Adrenal gland (tissue), 12 donors: ENCODE data around the gene CAPN15. TPM values are rescaled to one million over a fixed set of nuclear protein-coding genes. Genes with fewer than 3 reads are reported as not detected.

Source experiments
- DNase-seq, 7 donors: peaks; one replicate each; pipeline ENCODE4 v3.0.0-alpha.2; 2019 to 2020
- H3K27ac ChIP-seq, 5 donors: fragments of 200-600 bp; sonication (generic) in 4 of 5; 1 replicate in 3 of 5; 2 replicates in 2 of 5; pipeline versions ENCODE4 v1.5.1 to v1.8.0; 2016 to 2020; ENCODE audit warnings: mild to moderate bottlenecking in 1 of 5
- H3K27me3 ChIP-seq: fragments of 200-600 bp; 2 replicates; pipeline ENCODE4 v1.8.0; 2021
- H3K36me3 ChIP-seq, 2 donors: fragments of 200-600 bp; replicated peaks in 1 of 2; 1 replicate in 1 of 2; 2 replicates in 1 of 2; pipeline versions ENCODE4 v1.5.1 to v1.8.0; 2018 to 2022
- H3K4me1 ChIP-seq, 2 donors: fragments of 200-600 bp; replicated peaks in 1 of 2; 1 replicate in 1 of 2; 2 replicates in 1 of 2; pipeline versions ENCODE4 v1.5.1 to v1.8.0; 2018 to 2021
- H3K4me3 ChIP-seq, 4 donors: fragments of 200-600 bp; sonication (generic) in 3 of 4; one replicate each; pipeline ENCODE4 v1.5.1; 2016 to 2018
- H3K9me3 ChIP-seq, 3 donors: fragments of 200-600 bp; sonication (generic) in 1 of 3; replicated peaks in 1 of 3; 1 replicate in 2 of 3; 2 replicates in 1 of 3; pipeline versions ENCODE4 v1.5.1 to v1.8.0; 2016 to 2021
- POLR2A ChIP-seq, 2 donors: fragments of 450-650 bp; IDR thresholded peaks; one replicate each; pipeline ENCODE4 v1.6.1; 2017; ENCODE audit warnings: antibody characterized with exemption in 2 of 2, mild to moderate bottlenecking in 2 of 2, moderate library complexity in 1 of 2
- WGBS, 4 donors: extraction: QIAGEN DNeasy Blood & Tissue Kit in 2 of 4; methylation state at CpG; one replicate each; pipeline versions ENCODE4 v1.1.5 to v1.1.7; 2013 to 2017; 5-methylcytosine and 5-hydroxymethylcytosine counted together
- intact Hi-C, 2 donors: fragments of 100-400 bp; cut with DNase I; formaldehyde crosslinking; loops; one replicate each; pipeline versions ENCODE4 v1.14.1 to v1.15.0; 2022 to 2023
- polyA plus RNA-seq, 3 donors: library from polyadenylated mRNA; stranded (reverse); fragments of 200-250 nt in 2 of 3; fragments of 350-450 nt in 1 of 3; fragmentation: Illumina TruSeq in 1 of 3; extraction: RNeasy Lipid Tissue Mini Kit (QIAGEN cat#74804) in 1 of 3; gene quantifications; one replicate each; pipeline ENCODE4 v1.2.3, GENCODE V29; 2013 to 2014
- total RNA-seq, 9 donors: library from RNA; depleted of rRNA in 4 of 9; stranded (reverse); fragments of >200 nt in 4 of 9; fragments of 120-200 nt in 1 of 9; fragmentation: NEBNext Ultra II Directional in 1 of 9; extraction: Animal tissue kit (Norgen Biotek cat#: 25700) in 1 of 9; gene quantifications; one replicate each; pipeline versions ENCODE4 v1.1.0 to v1.2.4, GENCODE V29; 2013 to 2023
- TF ChIP-seq, protein P1 (sequence below), 6 experiments: fragments of 450-650 bp in 4 of 6; fragments of 200-600 bp in 2 of 6; sonication (generic) in 1 of 6; IDR thresholded peaks; 1 replicate in 5 of 6; 2 replicates in 1 of 6; pipeline versions ENCODE4 v1.5.1 to v1.8.0; 2016 to 2021; ENCODE audit warnings: antibody characterized with exemption in 6 of 6, mild to moderate bottlenecking in 2 of 6, moderate library complexity in 1 of 6
- donor health status: healthy with polysubstance abuse.
- donor health status: Bipolar disorder and iron deficiency.
- donor health status: DM: yes; HTN: yes; CAD: no.
- donor health status: DM: no; HTN: no; CAD: no.
- donor health status: DM: no; HTN: no; CAD: no.
- donor health status: DM: yes; HTN: yes; CAD: no.

CAPN15 gene
- total and polyA plus RNA-seq, 12 donors, result 2.3 to 91.8 (median 43.0) TPM

DNA sequence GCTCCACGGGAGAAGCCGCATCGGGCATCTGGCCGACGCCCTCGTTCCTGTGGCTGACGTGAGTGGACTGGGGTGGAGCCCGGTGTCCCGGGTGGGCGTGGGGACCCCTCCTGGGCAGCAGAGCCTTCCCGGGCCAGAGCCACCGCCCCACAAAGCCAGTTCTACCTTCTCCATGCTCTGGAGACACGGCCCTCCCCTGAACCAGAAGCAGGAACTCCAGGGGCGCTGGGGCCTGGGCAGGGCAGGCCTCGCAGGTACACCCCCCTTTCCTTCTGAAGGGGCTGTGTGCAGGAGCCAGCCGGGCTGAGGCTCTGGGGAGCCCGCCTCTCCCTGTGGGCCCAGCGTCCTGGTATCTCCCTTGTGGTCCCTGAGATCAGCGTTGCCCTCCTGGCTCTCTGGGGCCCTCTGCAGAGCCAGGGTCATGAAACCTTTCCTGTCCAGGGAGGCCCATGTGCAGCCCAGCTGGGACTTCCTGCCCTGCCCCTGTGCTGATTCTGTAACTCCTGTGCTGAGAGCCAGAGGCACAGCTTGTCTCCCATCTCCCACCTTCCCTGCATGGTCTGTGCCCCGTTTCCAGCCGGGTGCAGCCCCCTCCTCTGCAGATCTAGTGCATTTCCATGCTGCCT is 48.8 kb downstream of the CAPN15 start:
- WGBS, 4 donors, result 78 to 93% (median 87%) methylated on average over 10 to 21 of the region's 21 CpGs
- no peak overlapping the region for H3K27ac ChIP-seq
- no peaks in the 10 kb centered on the region for H3K9me3 ChIP-seq
- H3K27me3 ChIP-seq, result no peaks in the 10 kb centered on the region
- no peak for TF ChIP-seq POLR2A (IDR thresholded peaks at IDR 0.05)
- TF ChIP-seq, protein P1, sequence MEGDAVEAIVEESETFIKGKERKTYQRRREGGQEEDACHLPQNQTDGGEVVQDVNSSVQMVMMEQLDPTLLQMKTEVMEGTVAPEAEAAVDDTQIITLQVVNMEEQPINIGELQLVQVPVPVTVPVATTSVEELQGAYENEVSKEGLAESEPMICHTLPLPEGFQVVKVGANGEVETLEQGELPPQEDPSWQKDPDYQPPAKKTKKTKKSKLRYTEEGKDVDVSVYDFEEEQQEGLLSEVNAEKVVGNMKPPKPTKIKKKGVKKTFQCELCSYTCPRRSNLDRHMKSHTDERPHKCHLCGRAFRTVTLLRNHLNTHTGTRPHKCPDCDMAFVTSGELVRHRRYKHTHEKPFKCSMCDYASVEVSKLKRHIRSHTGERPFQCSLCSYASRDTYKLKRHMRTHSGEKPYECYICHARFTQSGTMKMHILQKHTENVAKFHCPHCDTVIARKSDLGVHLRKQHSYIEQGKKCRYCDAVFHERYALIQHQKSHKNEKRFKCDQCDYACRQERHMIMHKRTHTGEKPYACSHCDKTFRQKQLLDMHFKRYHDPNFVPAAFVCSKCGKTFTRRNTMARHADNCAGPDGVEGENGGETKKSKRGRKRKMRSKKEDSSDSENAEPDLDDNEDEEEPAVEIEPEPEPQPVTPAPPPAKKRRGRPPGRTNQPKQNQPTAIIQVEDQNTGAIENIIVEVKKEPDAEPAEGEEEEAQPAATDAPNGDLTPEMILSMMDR (IDR thresholded peaks at IDR 0.05), result no peak
- H3K4me3 ChIP-seq, result no peak overlapping the region
- H3K4me1 ChIP-seq, result peaks cover 0 to 5% of the 10 kb centered on the region in 2 donors
- intact Hi-C loops, result loop anchor here in 1 of 2 donors (5.0 kb wide), 1 partner anchor 81 kb away; no protein-coding TSS in a partner anchor
- DNase-seq, result no peak
- peaks cover 0 to 21% of the 10 kb centered on the region in 2 donors for H3K36me3 ChIP-seq

DNA sequence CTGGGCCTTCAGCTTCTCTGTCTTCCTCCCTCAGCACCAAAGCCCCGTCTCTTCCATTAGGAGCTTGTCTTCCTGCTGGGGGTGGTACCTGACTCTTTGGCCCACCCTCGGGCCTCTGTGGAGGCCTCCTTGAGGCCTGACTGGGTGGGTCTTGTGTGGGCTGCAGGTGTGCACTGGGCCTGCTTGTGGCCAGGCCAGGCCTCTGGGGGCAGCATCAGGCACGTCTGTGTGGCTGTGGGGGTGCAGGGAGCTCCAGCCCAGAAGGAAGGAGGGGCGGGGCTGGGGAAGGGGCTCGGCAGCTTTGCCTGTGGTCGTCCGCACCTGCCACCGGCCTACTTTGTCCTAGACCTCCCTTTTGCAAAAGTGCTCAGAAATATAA is 49.3 kb downstream of the CAPN15 start:
- Histone ChIP-seq H3K27me3 (no peaks in the 10 kb centered on the region), H3K4me1 (peaks cover 0 to 5% of the 10 kb centered on the region in 2 donors), H3K4me3 (no peak overlapping the region), H3K9me3 (no peaks in the 10 kb centered on the region), H3K36me3 (peaks cover 0 to 21% of the 10 kb centered on the region in 2 donors), H3K27ac (no peak overlapping the region)
- 73 to 81% (median 77%) methylated on average over 8 of the region's 8 CpGs for WGBS, 4 donors
- no peak for TF ChIP-seq POLR2A (IDR thresholded peaks at IDR 0.05)
- TF ChIP-seq, protein P1 (IDR thresholded peaks at IDR 0.05), result no peak
- intact Hi-C loops, result loop anchor here in 1 of 2 donors (5.0 kb wide), 1 partner anchor 80 kb away; no protein-coding TSS in a partner anchor
- no peak for DNase-seq

DNA sequence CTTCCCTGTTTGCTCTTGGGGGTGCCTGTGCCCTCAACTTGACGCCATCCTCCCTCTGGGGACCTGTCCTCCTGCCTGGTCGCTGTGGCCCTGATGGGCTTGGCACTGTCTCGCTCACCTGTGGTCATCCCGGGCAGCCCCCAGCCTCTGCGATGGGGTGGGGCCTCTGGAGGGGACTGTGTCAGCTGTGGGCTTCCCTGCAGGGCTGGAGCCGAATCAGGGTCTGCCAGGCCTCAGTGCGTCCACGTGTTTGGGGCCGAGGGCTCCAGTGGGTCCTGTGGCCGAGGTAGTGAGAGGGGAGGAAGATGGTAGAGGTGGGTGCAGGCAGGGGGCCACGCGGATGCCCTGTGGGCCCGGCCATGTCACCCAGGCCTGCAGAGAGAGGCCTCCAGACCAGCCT is 50.3 kb downstream of the CAPN15 start:
- no peak for TF ChIP-seq POLR2A (IDR thresholded peaks at IDR 0.05)
- TF ChIP-seq, protein P1 (IDR thresholded peaks at IDR 0.05), result no peak
- intact Hi-C loops, result loop anchor here in 1 of 2 donors (5.0 kb wide), 1 partner anchor 80 kb away; no protein-coding TSS in a partner anchor

DNA sequence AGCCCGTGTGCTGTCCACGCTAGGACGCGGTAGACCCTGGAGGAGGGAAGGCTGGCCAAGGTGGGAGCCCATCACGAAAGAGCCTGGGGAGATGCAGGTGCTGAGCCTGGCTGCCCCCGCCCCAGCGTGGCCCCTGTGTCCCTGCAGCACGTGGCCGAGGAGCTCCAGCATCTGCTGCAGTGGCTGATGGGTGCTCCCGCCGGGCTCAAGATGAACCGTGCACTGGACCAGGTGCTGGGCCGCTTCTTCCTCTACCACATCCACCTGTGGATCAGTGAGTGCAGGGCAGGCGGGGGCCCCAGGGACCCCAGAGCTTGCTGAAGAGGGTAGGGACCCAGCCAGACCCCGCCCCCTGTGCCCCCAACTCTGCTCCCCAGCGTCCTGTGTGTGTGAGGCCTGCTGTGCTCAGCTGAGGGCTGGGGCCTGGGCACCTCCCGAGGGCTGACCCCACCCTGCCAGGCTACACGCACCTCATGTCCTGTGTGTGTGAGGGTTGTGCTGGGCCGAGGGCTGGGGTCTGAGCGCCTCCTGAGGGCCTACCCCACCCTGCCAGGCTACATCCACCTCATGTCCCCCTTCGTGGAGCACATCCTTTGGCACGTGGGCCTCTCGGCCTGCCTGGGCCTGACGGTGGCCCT is 50.8 kb downstream of the CAPN15 start:
- no peaks in the 10 kb centered on the region for H3K27me3 ChIP-seq
- no peak for TF ChIP-seq POLR2A (IDR thresholded peaks at IDR 0.05)
- TF ChIP-seq, protein P1 (IDR thresholded peaks at IDR 0.05), result no peak
- H3K27ac ChIP-seq, result no peak overlapping the region
- no peak overlapping the region for H3K4me3 ChIP-seq
- peaks cover 0 to 21% of the 10 kb centered on the region in 2 donors for H3K36me3 ChIP-seq
- 75 to 90% (median 83%) methylated on average over 6 to 24 of the region's 24 CpGs for WGBS, 4 donors
- peaks cover 0 to under 1% of the 10 kb centered on the region in 2 donors for H3K4me1 ChIP-seq
- DNase-seq, result no peak
- no peaks in the 10 kb centered on the region for H3K9me3 ChIP-seq
- intact Hi-C loops, result loop anchor here in 1 of 2 donors (5.0 kb wide), 1 partner anchor 79 kb away; no protein-coding TSS in a partner anchor

More for the DNA sequence above, 50.3 kb downstream of the CAPN15 start:
- Histone ChIP-seq H3K36me3 (peaks cover 0 to 21% of the 10 kb centered on the region in 2 donors), H3K9me3 (no peaks in the 10 kb centered on the region), H3K4me1 (peaks cover 0 to 5% of the 10 kb centered on the region in 2 donors), H3K4me3 (no peak overlapping the region), H3K27ac (no peak overlapping the region), H3K27me3 (no peaks in the 10 kb centered on the region)
- DNase-seq, result no peak
- WGBS, 4 donors, result 93 to 100% (median 97%) methylated on average over 1 to 13 of the region's 13 CpGs
